Measurements from ENCODE around the gene MRPL41.

MRPL41 gene

GRCh38 chr9:137579259-137579604 lies 27.6 kb downstream of the MRPL41 start:
- no peak for TF ChIP-seq GATA1 (IDR thresholded peaks at IDR 0.05; ENCODE audit: low read depth, low read length)
- no peak for TF ChIP-seq POLR2A (IDR thresholded peaks at IDR 0.05; ENCODE audit: low read length)
- DNase-seq = no peak

- TF ChIP-seq POLR2A (IDR thresholded peaks at IDR 0.05; ENCODE audit: low read length) = no peak
- TF ChIP-seq GATA1 (IDR thresholded peaks at IDR 0.05; ENCODE audit: low read depth, low read length) = no peak
- DNase-seq = no peak
Measured at GRCh38 chr9:137580209-137580953, 28.7 kb downstream of the MRPL41 start.

DNA sequence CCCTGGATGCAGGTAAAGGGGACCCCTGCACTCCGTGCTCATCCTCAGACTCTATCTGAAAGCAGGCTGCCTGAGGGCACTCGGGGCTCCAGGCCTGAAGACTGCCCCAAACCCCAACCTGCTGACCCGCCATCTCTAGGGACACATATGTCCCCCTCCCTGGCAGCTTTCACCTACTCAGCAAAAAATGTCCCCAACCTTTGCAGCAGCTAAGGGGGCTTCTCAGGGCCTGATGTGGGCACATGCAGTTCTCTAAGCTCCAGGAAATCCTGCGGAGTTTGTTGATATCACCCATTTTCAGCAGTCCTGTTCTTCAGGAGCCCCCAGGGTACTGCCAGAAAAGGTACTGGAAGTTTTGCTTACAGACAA lies 29.3 kb downstream of the MRPL41 start:
- no peak for TF ChIP-seq POLR2A (IDR thresholded peaks at IDR 0.05; ENCODE audit: low read length)
- no peak for TF ChIP-seq GATA1 (IDR thresholded peaks at IDR 0.05; ENCODE audit: low read depth, low read length)
- DNase-seq = no peak

GRCh38 chr9:137581361-137582285 lies 29.9 kb downstream of the MRPL41 start:
- no peak for DNase-seq
- TF ChIP-seq POLR2A (IDR thresholded peaks at IDR 0.05; ENCODE audit: low read length) (no peak), GATA1 (IDR thresholded peaks at IDR 0.05; ENCODE audit: low read depth, low read length) (no peak)

DNA sequence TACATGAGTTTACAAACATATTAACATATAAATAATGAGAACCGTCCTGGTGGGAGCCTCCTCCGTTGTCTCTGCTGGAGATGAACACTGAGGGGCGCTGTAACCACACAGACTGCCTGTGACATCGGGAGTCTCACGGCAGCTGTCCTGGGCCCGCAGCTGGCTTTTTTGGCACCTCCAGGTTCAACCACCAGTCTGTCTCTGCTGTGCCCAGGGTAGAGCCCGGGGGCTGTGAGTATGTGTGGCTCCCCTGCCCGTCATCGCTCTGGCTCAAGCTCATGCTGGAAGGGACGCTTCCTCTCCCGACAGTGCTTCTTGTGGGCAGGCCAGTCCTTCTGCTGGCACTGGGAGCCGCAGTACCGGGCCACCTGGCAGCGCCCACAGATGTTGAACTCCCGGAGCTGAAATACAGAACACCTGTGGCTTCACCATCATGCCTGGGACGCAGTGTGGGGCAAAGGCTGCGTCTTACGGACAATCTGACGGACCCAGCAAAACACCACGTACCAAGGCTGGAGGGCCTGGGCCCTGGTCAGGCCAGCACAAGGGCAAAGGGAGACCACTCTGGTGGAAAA lies 30.7 kb downstream of the MRPL41 start:
- peak; percentile 29 to 45 for DNase-seq
- TF ChIP-seq POLR2A (IDR thresholded peaks at IDR 0.05; ENCODE audit: low read length) (no peak), GATA1 (IDR thresholded peaks at IDR 0.05; ENCODE audit: low read depth, low read length) (no peak)

GRCh38 chr9:137583347-137583746 lies 31.7 kb downstream of the MRPL41 start:
- DNase-seq = no peak
- TF ChIP-seq POLR2A (IDR thresholded peaks at IDR 0.05; ENCODE audit: low read length) (no peak), GATA1 (IDR thresholded peaks at IDR 0.05; ENCODE audit: low read depth, low read length) (no peak)

- no peak for TF ChIP-seq GATA1 (IDR thresholded peaks at IDR 0.05; ENCODE audit: low read depth, low read length)
- TF ChIP-seq POLR2A (IDR thresholded peaks at IDR 0.05; ENCODE audit: low read length) = no peak
Measured at GRCh38 chr9:137583957-137584356, 32.3 kb downstream of the MRPL41 start.

GRCh38 chr9:137586854-137587253 lies 35.2 kb downstream of the MRPL41 start:
- DNase-seq = no peak
- TF ChIP-seq POLR2A (IDR thresholded peaks at IDR 0.05; ENCODE audit: low read length) (no peak), GATA1 (IDR thresholded peaks at IDR 0.05; ENCODE audit: low read depth, low read length) (no peak)

More at GRCh38 chr9:137583957-137584356, 32.3 kb downstream of the MRPL41 start:
- no peak for DNase-seq

- TF ChIP-seq GATA1 (IDR thresholded peaks at IDR 0.05; ENCODE audit: low read depth, low read length) (no peak), POLR2A (IDR thresholded peaks at IDR 0.05; ENCODE audit: low read length) (no peak)
- no peak for DNase-seq
Measured at GRCh38 chr9:137588311-137588710, 36.6 kb downstream of the MRPL41 start.

DNA sequence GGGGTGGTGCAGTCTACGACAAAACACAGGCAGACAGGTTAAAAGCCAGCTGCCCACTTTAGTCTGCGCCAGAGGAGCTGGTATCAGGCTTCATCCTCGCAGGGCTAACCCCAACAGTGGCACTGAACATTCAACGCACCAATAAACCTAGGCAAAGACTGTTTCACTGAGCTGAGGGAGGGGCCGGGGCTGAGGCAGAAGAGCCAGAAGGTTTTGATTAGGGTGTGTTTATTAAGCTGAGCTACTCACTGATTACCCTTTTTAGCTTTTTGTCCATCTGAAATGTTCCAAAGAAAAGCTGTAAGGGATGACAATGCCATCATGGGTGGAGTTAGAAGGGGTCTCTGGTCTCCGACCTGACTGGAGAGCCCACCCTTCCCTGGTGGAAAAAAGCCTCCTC lies 37.2 kb downstream of the MRPL41 start:
- no peak for DNase-seq
- TF ChIP-seq GATA1 (IDR thresholded peaks at IDR 0.05; ENCODE audit: low read depth, low read length) (no peak), POLR2A (IDR thresholded peaks at IDR 0.05; ENCODE audit: low read length) (no peak)

DNA sequence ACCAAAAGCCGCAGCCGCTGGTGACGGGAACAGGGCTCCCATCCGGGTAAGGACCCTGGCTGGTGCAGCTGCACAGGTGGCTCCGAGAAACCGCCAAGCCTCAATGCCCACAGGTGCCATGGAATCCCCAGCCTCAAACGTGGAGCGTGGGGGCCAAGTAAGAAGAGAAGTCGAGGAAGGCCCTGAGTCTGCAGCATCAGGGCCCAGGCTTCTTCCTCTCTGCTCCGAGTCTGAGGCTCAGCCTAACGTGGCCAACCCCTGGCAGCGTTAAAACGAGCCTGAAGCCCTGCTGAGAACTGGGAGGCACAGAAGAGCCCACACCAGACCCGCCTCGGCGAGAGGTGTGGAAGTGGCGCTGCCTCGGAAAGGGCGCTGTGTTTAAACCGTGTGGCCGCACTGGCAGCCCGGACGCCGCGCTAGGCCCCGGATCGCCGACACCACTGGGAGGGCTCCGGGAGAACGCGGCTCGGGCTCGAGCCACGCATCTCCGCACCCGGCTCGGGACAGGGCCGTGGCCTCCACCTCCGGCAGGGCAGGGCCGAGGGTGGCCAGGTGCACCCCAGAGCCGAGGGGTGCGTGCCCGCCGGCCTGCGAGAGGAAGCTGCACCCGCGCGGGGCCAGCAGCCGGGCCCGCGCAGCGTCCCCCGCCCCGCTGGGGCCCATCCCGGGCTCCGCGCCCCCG lies 37.9 kb downstream of the MRPL41 start:
- TF ChIP-seq GATA1 (IDR thresholded peaks at IDR 0.05; ENCODE audit: low read depth, low read length) (no peak), POLR2A (IDR thresholded peaks at IDR 0.05; ENCODE audit: low read length) (no peak)
- peak; percentile 52 to 65 for DNase-seq

- DNase-seq = no peak
- no peak for TF ChIP-seq POLR2A (IDR thresholded peaks at IDR 0.05; ENCODE audit: low read length)
- TF ChIP-seq GATA1 (IDR thresholded peaks at IDR 0.05; ENCODE audit: low read depth, low read length) = no peak
Measured at GRCh38 chr9:137590123-137590468, 38.4 kb downstream of the MRPL41 start.

GRCh38 chr9:137590469-137591383 lies 39.0 kb downstream of the MRPL41 start, which contains the start of gene ZMYND19:
Gene ZMYND19, minus strand, starts transcription at chr9:137590512. Its CDS starts 249 bp downstream, at chr9:137590263.
- DNase-seq = peak; percentile 92 to 97
- peak; percentile 16 for TF ChIP-seq POLR2A (IDR thresholded peaks at IDR 0.05; ENCODE audit: low read length)
- no peak for TF ChIP-seq GATA1 (IDR thresholded peaks at IDR 0.05; ENCODE audit: low read depth, low read length)

All from erythroblast (primary cell).